HCT116 (cell line): Measurements from ENCODE around the gene NDUFS8. TPM values are rescaled to one million over a fixed set of nuclear protein-coding genes. Genes with fewer than 3 reads are reported as not detected.

Experiments used
- ATAC-seq: fragments of 200-7000 bp; cut with Tn5 transposase; 2 replicates; pipeline ENCODE4 v1.9.1; 2020; ENCODE audit warnings: mild to moderate bottlenecking, moderate library complexity
- BruUV-seq: library from RNA; stranded (reverse); fragments of 400-500 nt; replicated peaks from 2 replicates; lab custom pipeline; 2021; lab: Mats Ljungman, UMichigan
- CTCF ChIA-PET: fragments of 300-600 bp; sonication (Branson Sonifier 250); formaldehyde crosslinking; loops from one replicate; lab custom pipeline; 2021; ENCODE audit warnings: antibody characterized with exemption; lab: Charles Lee
- POLR2A ChIA-PET: fragments of 300-600, 350-600 bp; sonication (Branson Sonifier 250); formaldehyde crosslinking; loops from one replicate; lab custom pipeline; 2021; ENCODE audit warnings: antibody characterized with exemption; lab: Charles Lee
- RAD21 ChIA-PET, 2 experiments: fragments of 300-600 bp; sonication (Branson Sonifier 250); formaldehyde crosslinking; loops; one replicate each; lab custom pipeline; 2023; ENCODE audit warnings: low total read pairs in 2 of 2; ENCODE audit not compliant: uncharacterized antibody in 2 of 2, unreplicated experiment in 2 of 2, low non-redundant PET in 1 of 2; lab: Charles Lee
- DNase-seq: peaks from one replicate; pipeline ENCODE4 v3.0.0-alpha.2; 2010; ENCODE audit warnings: low read depth, low spot score
- H2AFZ ChIP-seq: fragments of 200-600 bp; shearing (Covaris generic), sonication (generic); 2 replicates; pipeline ENCODE4 v1.6.1; 2017; ENCODE audit warnings: low read depth, mixed run types, mixed read lengths, antibody characterized with exemption, low read length; ENCODE audit not compliant: poor library complexity, severe bottlenecking
- H3K27ac ChIP-seq: 2 replicates; pipeline ENCODE4 v1.5.1; 2012; ENCODE audit warnings: low read depth, low read length
- H3K27me3 ChIP-seq: fragments of 200-600 bp; sonication (generic); 2 replicates; pipeline ENCODE4 v1.6.1; 2016; ENCODE audit warnings: mixed run types, low read length, mixed read lengths; ENCODE audit not compliant: insufficient read depth
- H3K36me3 ChIP-seq, 2 experiments: fragments of 200-500 bp in 1 of 2; fragments of 200-600 bp in 1 of 2; sonication (Bioruptor generic) in 1 of 2; sonication (generic) in 1 of 2; 2 replicates each; pipeline versions ENCODE4 v1.5.1 to v1.6.1; 2014 to 2016; ENCODE audit warnings: low read length in 2 of 2, inconsistent platforms in 1 of 2, mixed read lengths in 1 of 2, mixed run types in 1 of 2; ENCODE audit not compliant: insufficient read depth in 2 of 2, control insufficient read depth in 1 of 2
- H3K4me1 ChIP-seq, 2 experiments: fragments of 200-600 bp in 1 of 2; sonication (generic) in 1 of 2; 2 replicates each; pipeline versions ENCODE4 v1.5.1 to v1.6.1; 2012 to 2017; ENCODE audit warnings: low read length in 2 of 2, inconsistent platforms in 1 of 2, mild to moderate bottlenecking in 1 of 2, mixed read lengths in 1 of 2, mixed run types in 1 of 2, moderate library complexity in 1 of 2; ENCODE audit not compliant: insufficient read depth in 2 of 2, control insufficient read depth in 1 of 2
- H3K4me2 ChIP-seq: fragments of 200-600 bp; sonication (generic); 2 replicates; pipeline ENCODE4 v1.6.1; 2017; ENCODE audit warnings: mixed run types, low read length, mixed read lengths
- H3K4me3 ChIP-seq, 2 experiments: fragments of 200-600 bp in 1 of 2; sonication (generic) in 1 of 2; replicated peaks in 1 of 2; 2 replicates each; pipeline ENCODE4 v1.5.1; 2011 to 2016; ENCODE audit warnings: low read length in 2 of 2, control low read depth in 1 of 2, low read depth in 1 of 2, mild to moderate bottlenecking in 1 of 2, mixed read lengths in 1 of 2, mixed run types in 1 of 2
- H3K79me2 ChIP-seq: fragments of 200-600 bp; sonication (generic); 2 replicates; pipeline ENCODE4 v1.6.1; 2017; ENCODE audit warnings: mild to moderate bottlenecking, mixed run types, low read length, moderate library complexity, mixed read lengths; ENCODE audit not compliant: insufficient read depth
- H3K9ac ChIP-seq: fragments of 200-600 bp; sonication (generic); 2 replicates; pipeline ENCODE4 v1.6.1; 2016; ENCODE audit warnings: low read length, mixed read lengths
- H3K9me2 ChIP-seq: fragments of 200-600 bp; sonication (generic), shearing (Covaris generic); 2 replicates; pipeline ENCODE4 v1.6.1; 2017; ENCODE audit warnings: mixed run types, mild to moderate bottlenecking, moderate library complexity; ENCODE audit not compliant: insufficient read depth
- H3K9me3 ChIP-seq, 2 experiments: fragments of 200-500 bp in 1 of 2; fragments of 200-600 bp in 1 of 2; sonication (Bioruptor generic) in 1 of 2; sonication (generic) in 1 of 2; 2 replicates each; pipeline ENCODE4 v1.6.1; 2014 to 2017; ENCODE audit warnings: low read length in 2 of 2, mixed read lengths in 2 of 2, inconsistent platforms in 1 of 2, low read depth in 1 of 2, mild to moderate bottlenecking in 1 of 2, mixed run types in 1 of 2, moderate library complexity in 1 of 2; ENCODE audit not compliant: control insufficient read depth in 1 of 2, insufficient read depth in 1 of 2
- H4K20me1 ChIP-seq: fragments of 200-600 bp; sonication (generic), shearing (Covaris generic); 2 replicates; pipeline ENCODE4 v1.6.1; 2017; ENCODE audit warnings: mixed run types, mild to moderate bottlenecking, moderate library complexity; ENCODE audit not compliant: insufficient read depth
- CBX3 ChIP-seq: IDR thresholded peaks from 2 replicates; pipeline ENCODE4 v1.6.1; 2012; ENCODE audit warnings: low read depth
- CEBPB ChIP-seq: IDR thresholded peaks from 2 replicates; pipeline ENCODE4 v1.6.1; 2012; ENCODE audit warnings: low read depth
- EGR1 ChIP-seq: IDR thresholded peaks from 2 replicates; pipeline ENCODE4 v1.6.1; 2012; ENCODE audit warnings: low read depth
- ELF1 ChIP-seq: IDR thresholded peaks from 2 replicates; pipeline ENCODE4 v1.6.1; 2012; ENCODE audit warnings: low read depth, borderline replicate concordance
- EZH2 ChIP-seq: fragments of 200-600 bp; sonication (generic); IDR thresholded peaks from 2 replicates; pipeline ENCODE4 v1.6.1; 2017; ENCODE audit warnings: antibody characterized with exemption, mixed run types
- EZH2phosphoT487 ChIP-seq: fragments of 200-600 bp; IDR thresholded peaks from 2 replicates; pipeline ENCODE4 v1.6.1; 2018; ENCODE audit warnings: antibody characterized with exemption, borderline replicate concordance
- SIN3A ChIP-seq: IDR thresholded peaks from 2 replicates; pipeline ENCODE4 v1.6.1; 2012; ENCODE audit warnings: low read depth
- SP1 ChIP-seq: IDR thresholded peaks from 2 replicates; pipeline ENCODE4 v1.6.1; 2012; ENCODE audit warnings: low read depth
- SRF ChIP-seq: IDR thresholded peaks from 2 replicates; pipeline ENCODE4 v1.6.1; 2012; ENCODE audit warnings: low read depth
- TCF7L2 ChIP-seq: IDR thresholded peaks from 2 replicates; pipeline ENCODE4 v1.7.0; 2011; ENCODE audit warnings: borderline replicate concordance, inconsistent platforms; ENCODE audit not compliant: insufficient read depth, insufficient read length; ENCODE audit errors: extremely low read depth
- YY1 ChIP-seq: IDR thresholded peaks from 2 replicates; pipeline ENCODE4 v1.6.1; 2011; ENCODE audit warnings: low read length, low read depth, moderate library complexity, mild to moderate bottlenecking; ENCODE audit not compliant: insufficient replicate concordance; ENCODE audit errors: extremely low read depth
- ZFX ChIP-seq: fragments of 450-650 bp; IDR thresholded peaks from 2 replicates; pipeline ENCODE4 v1.6.1; 2017
- ZNF274 ChIP-seq: fragments of 200-500 bp; sonication (Bioruptor generic); IDR thresholded peaks from 2 replicates; pipeline ENCODE4 v1.6.1; 2014; ENCODE audit warnings: mild to moderate bottlenecking, low read depth, low read length, inconsistent platforms
- intact Hi-C: fragments of 100-400 bp; cut with micrococcal nuclease; formaldehyde crosslinking; loops from 2 replicates; pipeline ENCODE4 v1.10.0; 2022
- total RNA-seq: library from RNA; stranded (reverse); gene quantifications from one replicate; pipeline ENCODE4 v1.2.1, GENCODE V29; 2021; ENCODE audit not compliant: unreplicated experiment
- TF ChIP-seq, protein P1 (sequence below): IDR thresholded peaks from 2 replicates; pipeline ENCODE4 v1.6.1; 2012
- TF ChIP-seq, protein P2 (sequence below): IDR thresholded peaks from 2 replicates; pipeline ENCODE4 v1.6.1; 2011; ENCODE audit warnings: mild to moderate bottlenecking, low read length, moderate library complexity; ENCODE audit not compliant: insufficient replicate concordance; ENCODE audit errors: extremely low read depth
- TF ChIP-seq, protein P3 (sequence below), 3 experiments: fragments of 200-600 bp in 1 of 3; sonication (generic) in 1 of 3; IDR thresholded peaks in 2 of 3; conservative IDR thresholded peaks in 1 of 3; 2 replicates each; pipeline ENCODE4 v1.5.1; 2012 to 2017; ENCODE audit warnings: low read depth in 2 of 3, low read length in 2 of 3, antibody characterized with exemption in 1 of 3, borderline replicate concordance in 1 of 3, control low read depth in 1 of 3, mild to moderate bottlenecking in 1 of 3, mixed read lengths in 1 of 3, mixed run types in 1 of 3, moderate library complexity in 1 of 3; ENCODE audit not compliant: insufficient read depth in 1 of 3

The NDUFS8 gene
- total RNA-seq, 1 experiment from 2014 or later = 189 TPM

DNA sequence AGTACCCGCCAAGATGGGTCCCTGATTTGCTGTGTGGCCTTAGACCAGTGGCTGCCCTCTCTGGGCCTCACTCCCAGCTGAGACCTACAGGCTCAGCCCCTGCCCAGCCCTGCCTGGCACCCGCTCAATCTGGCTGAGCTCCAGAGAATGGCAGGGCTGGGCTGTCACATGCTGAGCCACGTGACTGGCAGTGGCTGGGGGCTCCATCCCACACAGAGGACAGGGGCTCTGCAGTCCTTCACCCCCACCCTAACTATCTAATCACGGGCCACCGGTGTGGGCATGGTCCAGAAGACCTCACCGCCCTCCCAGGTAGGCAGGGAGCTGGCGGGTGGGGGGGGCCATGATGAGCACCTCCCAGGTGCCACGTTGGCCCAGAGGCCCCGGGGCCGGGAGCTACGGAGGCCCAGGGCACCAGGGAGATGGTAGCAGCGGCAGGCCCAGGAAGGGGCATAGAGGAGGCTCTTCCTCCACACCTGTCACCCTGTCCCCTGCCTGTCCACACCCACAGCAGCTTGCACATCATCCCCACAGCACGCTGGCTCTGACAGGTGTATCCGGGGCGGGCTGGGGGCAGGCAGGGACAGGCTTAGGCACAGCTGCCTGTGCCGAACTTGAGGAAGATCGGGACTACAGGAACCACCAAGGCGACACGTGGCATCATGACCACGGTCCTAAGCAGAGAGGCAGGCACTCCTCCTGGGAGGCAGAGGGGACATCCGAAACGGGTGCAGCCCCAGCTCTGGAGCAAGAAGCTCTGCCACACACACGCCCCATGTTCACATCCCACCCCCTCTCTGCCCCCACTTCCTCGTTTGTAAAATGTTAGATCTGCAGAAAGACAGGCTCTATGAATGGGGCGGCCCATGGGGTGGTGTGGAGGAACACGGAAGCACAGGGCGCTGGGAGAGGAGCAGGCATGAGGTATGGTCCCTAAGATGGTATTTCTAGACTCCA lies 21.8 kb upstream of the NDUFS8 start:
- Histone ChIP-seq H3K27me3 (no peaks in the 10 kb centered on the region), H3K27ac (peak overlapping the region; percentile 96), H3K79me2 (0 out of 2 replicates have a peak, but pooled peaks cover 16% of the 10 kb centered on the region), H3K36me3 (no peaks in the 10 kb centered on the region), H3K4me3 (no peak overlapping the region), H3K9me3 (no peaks in the 10 kb centered on the region), H3K9ac (peak overlapping the region; percentile 86), H3K4me2 (peak overlapping the region; percentile 97), H3K4me1 (peaks cover 58 to 76% of the 10 kb centered on the region in 2 experiments), H4K20me1 (no peaks in the 10 kb centered on the region), H3K9me2 (no peaks in the 10 kb centered on the region), H2AFZ (no peak overlapping the region)
- ChIA-PET CTCF (interaction anchor here (1.6 to 2.1 kb wide), 2 partner anchors 12 to 203 kb away, joined by 4 to 9 read pairs; no protein-coding TSS in a partner anchor), POLR2A (no interaction called here), RAD21 (interaction anchor here in 1 of 2 experiments (0.6 kb wide), 1 partner anchor 20 kb away, joined by 3 read pairs; no protein-coding TSS in a partner anchor)
- DNase-seq (no peak), ATAC-seq (no peak)
- no peak; the same call in 1 of the 2 replicates for TF ChIP-seq ZFX
- no peak for TF ChIP-seq EGR1
- no peak for TF ChIP-seq CEBPB
- TF ChIP-seq ZNF274 = no peak
- TF ChIP-seq, protein P1, sequence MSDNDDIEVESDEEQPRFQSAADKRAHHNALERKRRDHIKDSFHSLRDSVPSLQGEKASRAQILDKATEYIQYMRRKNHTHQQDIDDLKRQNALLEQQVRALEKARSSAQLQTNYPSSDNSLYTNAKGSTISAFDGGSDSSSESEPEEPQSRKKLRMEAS = no peak
- TF ChIP-seq ELF1 = no peak
- TF ChIP-seq, protein P2, sequence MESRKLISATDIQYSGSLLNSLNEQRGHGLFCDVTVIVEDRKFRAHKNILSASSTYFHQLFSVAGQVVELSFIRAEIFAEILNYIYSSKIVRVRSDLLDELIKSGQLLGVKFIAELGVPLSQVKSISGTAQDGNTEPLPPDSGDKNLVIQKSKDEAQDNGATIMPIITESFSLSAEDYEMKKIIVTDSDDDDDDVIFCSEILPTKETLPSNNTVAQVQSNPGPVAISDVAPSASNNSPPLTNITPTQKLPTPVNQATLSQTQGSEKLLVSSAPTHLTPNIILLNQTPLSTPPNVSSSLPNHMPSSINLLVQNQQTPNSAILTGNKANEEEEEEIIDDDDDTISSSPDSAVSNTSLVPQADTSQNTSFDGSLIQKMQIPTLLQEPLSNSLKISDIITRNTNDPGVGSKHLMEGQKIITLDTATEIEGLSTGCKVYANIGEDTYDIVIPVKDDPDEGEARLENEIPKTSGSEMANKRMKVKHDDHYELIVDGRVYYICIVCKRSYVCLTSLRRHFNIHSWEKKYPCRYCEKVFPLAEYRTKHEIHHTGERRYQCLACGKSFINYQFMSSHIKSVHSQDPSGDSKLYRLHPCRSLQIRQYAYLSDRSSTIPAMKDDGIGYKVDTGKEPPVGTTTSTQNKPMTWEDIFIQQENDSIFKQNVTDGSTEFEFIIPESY = no peak
- no peak for TF ChIP-seq EZH2phosphoT487
- TF ChIP-seq SRF = no peak
- no peak for TF ChIP-seq YY1
- no peak for TF ChIP-seq SIN3A
- TF ChIP-seq, protein P3, sequence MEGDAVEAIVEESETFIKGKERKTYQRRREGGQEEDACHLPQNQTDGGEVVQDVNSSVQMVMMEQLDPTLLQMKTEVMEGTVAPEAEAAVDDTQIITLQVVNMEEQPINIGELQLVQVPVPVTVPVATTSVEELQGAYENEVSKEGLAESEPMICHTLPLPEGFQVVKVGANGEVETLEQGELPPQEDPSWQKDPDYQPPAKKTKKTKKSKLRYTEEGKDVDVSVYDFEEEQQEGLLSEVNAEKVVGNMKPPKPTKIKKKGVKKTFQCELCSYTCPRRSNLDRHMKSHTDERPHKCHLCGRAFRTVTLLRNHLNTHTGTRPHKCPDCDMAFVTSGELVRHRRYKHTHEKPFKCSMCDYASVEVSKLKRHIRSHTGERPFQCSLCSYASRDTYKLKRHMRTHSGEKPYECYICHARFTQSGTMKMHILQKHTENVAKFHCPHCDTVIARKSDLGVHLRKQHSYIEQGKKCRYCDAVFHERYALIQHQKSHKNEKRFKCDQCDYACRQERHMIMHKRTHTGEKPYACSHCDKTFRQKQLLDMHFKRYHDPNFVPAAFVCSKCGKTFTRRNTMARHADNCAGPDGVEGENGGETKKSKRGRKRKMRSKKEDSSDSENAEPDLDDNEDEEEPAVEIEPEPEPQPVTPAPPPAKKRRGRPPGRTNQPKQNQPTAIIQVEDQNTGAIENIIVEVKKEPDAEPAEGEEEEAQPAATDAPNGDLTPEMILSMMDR (IDR thresholded peaks at IDR 0.05 in 2 of 3, conservative IDR thresholded peaks at IDR 0.05 in 1 of 3; ENCODE audit: borderline replicate concordance in 1 of 3, insufficient read depth in 1 of 3, low read depth in 2 of 3, low read length in 2 of 3) = no peak
- no peak for TF ChIP-seq TCF7L2
- no peak for TF ChIP-seq CBX3
- TF ChIP-seq SP1 = no peak
- TF ChIP-seq EZH2 = no peak
- intact Hi-C loops = no loop called here
- BruUV-seq = no TSS peak
